Stimulated activated CD4-positive, alpha-beta T cell treated with anti-CD3 and anti-CD28 coated beads, Interleukin-4, amount 100 ng/mL, for 1 hour (primary cell): ENCODE results near the gene FAM120B.
"Not testable (repeated sequence)": the region's sequence is repeated elsewhere in the genome, so short reads cannot be mapped to it uniquely, and the experiment has no call there.

Experiments used
- DNase-seq: peaks from one replicate; pipeline ENCODE4 v3.0.0-alpha.2; 2020

The FAM120B gene

DNA sequence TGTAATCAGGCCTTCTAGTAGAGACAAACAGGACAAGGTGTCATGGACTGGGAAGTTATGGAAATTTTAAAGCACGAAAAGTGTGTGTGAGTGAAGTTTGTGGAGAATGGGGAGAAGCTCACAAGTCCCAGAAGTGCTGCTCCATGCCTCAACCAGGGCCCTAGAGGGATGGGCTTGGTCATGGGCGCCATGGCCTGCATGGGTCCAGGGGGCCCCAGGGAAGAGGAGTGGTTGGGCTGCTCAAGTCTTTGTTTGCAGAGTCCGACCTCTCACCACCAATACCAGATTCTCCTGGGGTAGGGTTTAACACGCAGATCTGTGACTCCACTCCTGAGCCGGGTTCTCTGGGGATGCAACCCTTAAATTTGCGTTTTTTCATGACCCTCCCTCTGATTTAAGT lies 88.4 kb downstream of the FAM120B start:
- no peak for DNase-seq

DNA sequence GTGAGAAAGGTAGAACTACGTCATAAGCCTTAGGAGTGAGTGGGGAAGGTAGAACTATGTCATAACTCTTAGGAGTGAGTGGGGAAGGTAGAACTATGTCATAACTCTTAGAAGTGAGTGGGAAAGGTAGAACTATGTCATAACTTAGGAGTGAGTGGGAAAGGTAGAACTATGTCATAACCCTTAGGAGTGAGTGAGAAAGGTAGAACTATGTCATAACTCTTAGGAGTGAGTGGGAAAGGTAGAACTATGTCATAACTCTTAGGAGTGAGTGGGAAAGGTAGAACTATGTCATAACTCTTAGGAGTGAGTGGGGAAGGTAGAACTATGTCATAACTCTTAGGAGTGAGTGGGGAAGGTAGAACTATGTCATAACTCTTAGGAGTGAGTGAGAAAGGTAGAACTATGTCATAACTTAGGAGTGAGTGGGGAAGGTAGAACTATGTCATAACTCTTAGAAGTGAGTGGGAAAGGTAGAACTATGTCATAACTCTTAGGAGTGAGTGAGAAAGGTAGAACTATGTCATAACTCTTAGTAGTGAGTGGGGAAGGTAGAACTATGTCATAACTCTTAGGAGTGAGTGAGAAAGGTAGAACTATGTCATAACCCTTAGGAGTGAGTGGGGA lies 92.3 kb downstream of the FAM120B start:
- DNase-seq, result not testable (repeated sequence)

DNA sequence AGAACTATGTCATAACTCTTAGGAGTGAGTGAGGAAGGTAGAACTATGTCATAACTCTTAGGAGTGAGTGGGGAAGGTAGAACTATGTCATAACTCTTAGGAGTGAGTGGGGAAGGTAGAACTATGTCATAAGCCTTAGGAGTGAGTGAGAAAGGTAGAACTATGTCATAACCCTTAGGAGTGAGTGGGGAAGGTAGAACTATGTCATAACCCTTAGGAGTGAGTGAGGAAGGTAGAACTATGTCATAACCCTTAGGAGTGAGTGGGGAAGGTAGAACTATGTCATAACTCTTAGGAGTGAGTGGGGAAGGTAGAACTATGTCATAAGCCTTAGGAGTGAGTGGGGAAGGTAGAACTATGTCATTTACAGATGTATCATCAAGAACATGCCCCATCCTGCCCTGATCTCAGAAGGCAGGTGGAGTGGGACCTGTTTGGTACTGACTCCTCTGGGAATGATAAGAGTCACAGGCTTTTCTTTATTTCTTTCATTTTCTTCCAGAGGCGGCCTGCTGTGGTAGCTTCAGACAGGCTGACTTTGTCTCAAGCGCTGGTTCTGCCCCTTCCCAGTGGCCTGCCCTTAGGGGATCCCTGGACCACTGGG lies 93.5 kb downstream of the FAM120B start:
- DNase-seq, result not testable (repeated sequence)

DNA sequence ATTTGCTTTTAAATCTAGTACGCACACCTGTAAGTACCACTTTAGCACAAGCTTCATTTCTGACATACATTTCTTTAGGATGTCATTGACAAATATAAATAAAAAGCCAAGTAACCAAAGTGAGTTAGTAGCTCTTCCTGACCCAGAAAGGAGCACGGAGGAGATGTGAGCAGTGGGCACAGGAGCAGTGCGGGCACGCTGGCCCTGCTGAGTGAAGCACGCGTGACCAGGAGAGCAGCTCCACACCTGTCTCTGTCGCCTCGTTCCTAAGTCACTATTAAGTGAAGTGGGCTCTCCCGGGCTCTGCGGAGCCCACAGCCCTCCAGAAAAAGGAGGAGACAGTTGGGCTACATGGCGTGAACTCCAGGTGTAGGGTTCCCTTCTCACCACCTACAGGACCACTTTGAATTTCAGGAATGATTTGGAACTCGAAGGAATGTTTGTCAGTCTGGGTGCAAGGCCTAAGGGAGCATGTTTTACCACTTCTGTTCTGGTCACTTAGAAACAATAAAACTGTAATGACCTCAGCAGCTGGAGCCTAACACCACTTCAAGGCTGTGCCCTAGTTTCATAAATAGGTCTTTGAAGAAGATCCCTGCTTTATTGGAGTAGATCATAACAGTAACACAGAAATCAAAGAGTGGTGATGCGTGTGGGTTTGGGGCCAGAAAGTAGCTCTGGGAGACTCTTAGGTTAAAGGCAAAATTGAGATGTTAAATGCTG lies 95.9 kb downstream of the FAM120B start:
- DNase-seq, result no peak

DNA sequence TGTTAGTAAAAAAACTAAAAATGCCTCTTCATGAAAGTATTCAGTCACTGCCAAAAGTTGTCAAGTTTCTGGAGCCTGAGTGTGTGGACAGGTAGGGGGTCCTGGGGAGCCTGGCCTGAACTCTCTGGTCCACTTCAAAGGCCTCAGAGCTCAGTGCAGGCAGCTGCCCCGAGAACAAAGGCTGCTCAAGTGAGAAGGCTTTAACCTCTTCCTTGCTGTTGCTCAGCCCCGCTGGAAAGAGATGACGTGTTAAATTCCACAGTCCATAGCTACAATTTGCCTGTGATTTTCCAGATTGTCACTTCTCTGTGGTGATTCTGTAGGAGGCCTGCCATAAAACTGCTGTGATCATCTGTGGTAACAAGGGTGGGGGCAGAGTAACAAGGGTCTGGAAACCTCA lies 96.9 kb downstream of the FAM120B start:
- no peak for DNase-seq

DNA sequence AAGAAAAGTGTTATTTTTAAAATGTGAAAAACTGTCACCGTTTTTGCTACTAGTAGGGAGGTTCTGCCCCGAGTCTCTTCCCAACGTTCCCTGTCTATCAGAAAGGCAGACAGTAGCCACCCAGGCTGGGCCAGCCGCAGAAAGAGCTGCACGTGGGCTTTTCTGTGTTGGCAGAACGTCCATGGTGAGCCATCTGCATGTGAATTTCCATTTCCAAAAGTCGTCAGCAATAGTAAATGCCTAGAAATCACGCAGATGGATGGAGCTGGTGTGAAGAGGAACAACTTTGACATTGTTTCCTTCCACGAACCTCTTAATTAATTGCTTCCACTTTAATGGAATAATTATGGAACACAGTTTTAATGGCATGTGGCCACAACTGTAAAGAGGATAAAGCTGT lies 97.5 kb downstream of the FAM120B start:
- DNase-seq, result no peak

DNA sequence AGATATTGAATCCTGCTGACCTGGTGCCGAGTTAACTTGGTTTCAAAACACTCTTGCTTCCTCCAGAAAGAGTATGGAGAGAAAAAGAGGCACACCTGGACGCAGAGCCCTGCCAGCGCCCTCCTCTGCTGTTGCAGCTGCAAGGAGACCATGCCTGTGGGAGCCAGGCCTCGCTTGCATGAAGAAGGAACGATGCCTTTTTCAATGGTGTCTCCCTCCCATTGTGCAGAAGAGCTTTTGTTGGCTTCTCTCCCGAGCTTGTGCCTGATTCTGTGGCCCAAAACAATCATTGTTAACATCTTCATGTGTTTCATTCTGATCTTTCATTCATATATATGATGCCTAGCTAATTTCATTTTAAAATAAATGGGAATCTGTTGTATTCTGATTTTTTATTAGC lies 98.1 kb downstream of the FAM120B start:
- no peak for DNase-seq

DNA sequence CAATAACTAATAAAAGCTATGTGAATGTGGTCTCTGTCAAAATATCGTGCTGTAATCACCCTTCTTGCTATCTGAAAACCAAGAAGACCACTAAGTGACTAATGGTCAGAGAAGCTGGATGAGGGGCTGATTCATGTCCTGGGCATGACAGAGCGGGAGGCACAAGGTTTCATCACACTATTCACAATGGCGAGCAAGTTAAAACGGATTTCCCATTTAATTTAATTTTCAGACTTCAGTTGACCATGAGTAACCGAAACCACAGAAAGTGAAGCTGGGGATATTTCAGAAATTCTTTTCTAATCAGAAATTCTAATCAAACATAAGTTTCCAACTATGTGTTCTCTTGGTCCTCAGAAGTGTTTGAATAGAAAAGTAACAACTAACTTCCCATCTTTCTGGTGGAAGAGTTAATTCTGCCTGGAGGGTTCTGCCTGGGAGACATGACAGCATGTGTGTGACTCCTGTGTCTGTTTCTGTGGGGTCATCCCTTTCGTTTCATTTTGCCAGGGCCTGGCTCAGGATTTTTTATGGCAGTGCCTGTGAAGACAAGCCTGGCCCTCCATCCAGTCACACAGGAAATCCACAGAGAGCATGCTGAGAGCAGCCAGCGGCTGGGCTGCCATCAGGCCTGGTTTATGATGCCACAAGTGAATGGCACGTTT lies 98.9 kb downstream of the FAM120B start:
- DNase-seq, result no peak

DNA sequence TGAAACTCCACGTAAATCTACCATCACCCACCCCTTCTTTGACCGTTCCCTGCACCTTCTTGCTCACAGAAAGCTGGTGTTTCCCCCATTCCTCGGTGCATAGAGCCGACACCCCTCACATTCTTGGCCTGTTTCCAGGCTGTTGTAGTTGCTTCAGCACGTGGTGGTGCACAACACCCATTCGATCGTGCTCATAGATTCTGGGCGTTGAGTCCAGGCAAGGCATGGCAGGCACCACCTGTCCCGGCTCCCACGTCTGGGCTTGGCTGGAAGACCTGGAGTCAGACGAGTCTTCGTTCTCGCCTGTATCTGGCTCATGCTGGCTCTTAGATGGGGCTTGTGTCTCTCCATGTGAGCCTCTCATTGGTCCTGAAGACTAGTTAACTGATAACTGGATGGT lies 100.6 kb downstream of the FAM120B start:
- no peak for DNase-seq

DNA sequence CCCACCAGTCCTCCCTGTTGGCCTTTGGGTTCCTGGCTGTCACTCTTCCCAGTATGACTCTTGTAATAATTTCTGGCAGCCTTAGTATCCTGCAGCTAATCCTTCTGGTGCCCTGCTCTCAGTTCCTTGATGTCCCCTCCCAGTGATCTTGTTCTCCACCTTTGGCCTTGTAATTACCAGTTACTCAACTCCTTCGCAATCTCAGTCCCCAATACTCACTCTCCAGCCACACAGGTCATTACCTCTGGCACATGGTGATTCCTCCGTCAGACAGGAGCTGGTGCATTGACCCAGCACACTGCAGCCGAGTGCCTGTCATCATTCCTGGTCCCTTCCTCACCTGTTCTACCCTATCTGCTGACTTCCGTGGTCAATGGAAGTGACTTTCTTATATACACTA lies 101.4 kb downstream of the FAM120B start:
- DNase-seq, result no peak

DNA sequence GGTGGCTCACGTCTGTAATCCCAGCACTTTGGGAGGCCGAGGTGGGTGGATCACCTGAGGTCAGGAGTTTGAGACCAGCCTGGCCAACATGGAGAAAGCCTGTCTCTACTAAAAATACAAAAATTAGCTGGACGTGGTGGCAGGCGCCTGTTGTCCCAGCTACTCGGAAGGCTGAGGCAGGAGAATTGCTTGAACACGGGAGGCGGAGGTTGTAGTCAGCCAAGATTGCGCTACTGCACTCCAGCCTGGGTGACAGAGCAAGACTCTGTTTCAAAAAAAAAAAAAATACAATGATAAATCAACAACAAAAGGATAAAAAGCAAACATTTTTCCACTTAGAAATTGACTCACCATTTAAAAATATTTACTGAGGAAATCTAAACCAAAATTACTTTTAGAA lies 103.2 kb downstream of the FAM120B start:
- DNase-seq, result not testable (repeated sequence)

DNA sequence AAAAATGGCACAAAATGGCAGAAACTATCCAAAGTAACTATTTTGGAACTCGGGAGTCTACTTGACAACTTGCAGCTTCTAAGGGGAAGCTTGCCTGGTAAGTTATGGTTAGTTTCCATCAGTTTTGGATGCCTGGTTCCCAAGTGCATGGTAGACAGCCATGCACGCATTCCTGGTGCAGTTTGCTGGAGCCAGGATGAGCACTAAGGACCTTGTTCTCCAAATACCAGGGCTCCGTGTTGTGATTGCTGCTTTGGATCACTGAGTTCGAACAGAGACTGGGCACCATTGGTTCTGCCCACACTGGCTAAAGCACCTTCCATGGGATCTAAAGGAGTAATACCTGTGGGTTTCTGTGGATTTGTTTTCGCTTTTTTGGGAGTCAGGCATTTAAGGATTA lies 103.7 kb downstream of the FAM120B start:
- DNase-seq, result no peak

DNA sequence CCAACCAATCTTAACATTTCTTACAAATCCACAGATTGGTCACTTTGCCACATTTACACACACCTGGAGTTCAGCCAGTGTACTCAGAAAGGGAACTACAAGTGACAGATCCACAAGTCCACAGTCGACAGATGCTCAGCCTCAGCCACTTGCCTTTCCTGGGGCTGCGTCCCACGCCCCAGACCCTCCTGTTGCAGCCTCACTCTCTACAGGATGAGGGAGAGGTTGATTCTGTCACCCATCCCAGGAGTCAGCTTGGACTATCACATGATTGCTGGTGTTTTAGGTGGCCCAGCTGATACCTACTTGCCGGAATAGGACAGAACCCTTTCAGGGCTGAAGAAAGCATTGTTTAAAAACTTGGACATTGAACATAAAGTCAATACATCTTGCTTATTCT lies 108.8 kb downstream of the FAM120B start:
- no peak for DNase-seq

DNA sequence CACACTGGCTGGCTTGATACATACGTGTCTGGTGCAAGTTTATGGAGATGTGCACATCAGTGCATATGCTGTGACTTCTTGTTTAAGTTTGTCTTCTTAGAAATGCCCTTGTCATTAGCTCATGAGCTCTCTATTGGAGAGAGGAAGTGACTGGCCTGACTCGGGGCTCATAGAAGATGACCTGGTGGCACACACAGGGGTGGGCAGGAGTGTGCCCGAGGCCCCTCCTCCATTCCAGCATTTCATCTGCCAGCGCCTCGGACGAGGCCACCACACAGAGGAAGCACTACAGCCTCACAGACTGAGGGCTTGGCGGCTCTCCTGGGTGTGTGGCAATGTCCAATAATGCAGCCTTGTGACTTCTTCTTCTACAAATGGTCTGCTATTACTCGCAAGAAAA lies 109.7 kb downstream of the FAM120B start:
- DNase-seq, result no peak

DNA sequence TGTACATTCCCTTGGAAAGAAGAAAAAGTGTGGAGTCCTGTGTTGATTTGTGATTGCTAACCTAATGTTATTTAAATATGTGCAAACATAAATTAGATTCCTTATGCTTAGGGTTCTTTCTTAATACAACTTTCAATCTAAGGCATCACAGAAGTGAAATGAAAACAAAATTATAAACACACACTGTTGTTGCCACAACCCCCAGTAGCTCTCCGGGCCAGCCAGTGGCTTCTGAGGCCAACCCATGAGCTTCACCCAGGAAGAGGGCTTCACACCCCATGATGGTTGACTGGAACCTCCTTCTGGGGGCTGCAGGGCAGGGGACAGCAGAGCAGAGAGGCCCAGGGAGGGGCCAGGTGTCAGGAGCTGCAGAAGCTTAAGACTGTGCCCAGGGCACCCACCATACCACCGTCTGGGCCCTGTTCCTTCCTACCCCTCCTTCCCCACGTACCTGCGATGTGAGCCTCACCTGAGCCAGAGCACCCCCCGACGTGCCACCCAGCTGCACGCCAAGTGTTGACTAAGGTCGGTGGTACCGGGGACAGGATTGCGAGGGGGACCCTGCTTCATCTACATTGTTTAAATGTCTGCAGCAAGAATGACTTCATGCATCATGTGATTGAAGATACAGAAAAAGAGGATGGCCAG lies 110.5 kb downstream of the FAM120B start:
- DNase-seq, result no peak

DNA sequence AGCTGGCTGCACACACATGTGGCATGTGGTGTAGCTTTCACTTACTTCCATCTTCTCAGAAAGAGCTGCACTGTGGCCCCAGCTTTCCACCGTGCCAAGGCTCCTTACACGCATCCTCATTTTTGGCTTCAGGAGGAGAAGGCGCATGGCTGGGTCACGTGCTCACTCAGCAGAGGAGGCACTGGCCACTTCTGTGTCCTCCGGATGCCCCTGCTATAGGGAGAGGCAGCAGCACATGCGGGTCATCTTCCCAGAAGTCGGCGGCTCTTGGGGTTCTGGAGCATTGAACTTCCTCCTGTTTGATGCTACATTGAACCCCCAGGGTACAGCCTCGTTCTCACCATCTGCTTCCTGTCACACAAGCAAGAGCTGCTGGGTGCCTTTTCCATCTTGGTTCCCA lies 111.3 kb downstream of the FAM120B start:
- no peak for DNase-seq

DNA sequence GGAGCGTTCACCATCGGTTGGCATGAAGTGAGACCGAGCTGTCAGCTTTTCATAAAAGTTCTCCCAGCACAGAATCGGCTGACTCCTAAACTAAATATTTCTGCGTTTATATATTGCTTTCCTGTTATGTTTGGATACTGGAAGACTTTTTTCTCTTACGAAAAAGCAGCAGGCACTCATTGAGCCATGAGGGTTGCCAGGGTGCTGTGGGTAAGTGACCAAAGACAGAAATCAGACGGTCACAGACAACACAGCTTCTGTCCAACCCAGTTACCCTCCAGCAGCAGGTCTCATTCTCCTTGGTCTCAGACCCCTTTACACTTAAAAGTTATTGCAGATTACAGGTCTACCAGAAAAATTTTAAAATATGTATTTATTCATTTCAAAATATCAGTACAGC lies 113.7 kb downstream of the FAM120B start:
- DNase-seq, result no peak

DNA sequence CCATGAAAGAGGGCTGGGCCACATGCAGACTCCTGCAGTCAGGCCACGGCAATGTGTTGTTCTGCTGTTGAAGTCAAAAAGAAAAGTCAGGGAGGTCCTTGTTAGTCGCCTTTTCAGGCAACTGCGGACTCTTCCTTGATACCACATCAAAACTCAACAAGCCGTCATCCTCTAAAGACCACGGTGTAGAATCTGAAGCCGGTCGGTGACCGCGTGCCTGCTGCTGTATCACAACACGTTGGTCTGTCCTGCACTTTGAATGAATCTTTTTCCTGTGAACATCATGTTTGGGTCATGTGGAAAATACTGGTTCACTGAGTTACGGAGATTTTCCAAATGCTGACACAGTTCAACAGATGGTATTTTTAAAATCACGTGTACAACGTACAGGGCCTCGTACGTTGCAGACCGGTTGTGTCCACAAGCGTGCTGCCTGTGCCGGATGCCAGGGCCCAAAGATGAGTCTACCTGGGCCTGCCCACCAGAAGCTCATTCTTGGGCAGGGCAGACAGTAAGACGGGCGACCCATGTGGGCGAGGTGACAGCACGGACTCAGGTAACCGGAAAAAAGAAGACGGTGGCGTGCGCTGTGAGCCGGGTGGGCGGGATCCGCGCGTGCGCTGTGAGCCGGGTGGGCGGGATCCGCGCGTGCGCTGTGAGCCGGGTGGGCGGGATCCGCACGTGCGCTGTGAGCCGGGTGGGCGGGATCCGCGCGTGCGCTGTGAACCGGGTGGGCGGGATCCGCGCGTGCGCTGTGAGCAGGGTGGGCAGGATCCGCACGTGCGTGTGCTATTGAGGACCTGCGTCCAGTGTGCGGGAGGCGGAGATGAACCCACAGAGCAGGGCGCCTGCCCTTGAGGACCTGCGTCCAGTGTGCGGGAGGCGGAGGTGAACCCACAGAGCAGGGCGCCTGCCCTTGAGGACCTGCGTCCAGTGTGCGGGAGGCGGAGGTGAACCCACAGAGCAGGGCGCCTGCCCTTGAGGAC lies 114.5 kb downstream of the FAM120B start:
- DNase-seq, result no peak

DNA sequence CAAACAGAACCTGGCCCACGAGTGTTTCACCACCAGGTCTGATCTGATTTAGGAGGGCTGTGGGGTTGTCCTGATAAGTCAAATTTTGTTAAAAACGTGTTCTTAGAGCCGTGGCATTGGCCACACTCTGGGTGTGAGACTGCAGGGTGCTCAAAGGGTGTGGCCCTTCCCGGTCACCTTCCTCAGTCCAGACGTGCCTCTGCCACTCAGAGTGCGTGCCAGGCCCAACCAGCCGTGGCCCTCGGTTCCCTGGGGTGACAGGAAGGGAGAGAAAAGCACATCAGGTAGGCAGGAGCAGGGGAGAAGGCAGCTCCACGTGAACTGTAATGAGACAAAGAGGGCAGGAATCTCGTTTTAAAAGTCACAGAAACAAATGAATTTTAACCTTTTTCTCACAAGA lies 115.4 kb downstream of the FAM120B start:
- DNase-seq, result no peak

DNA sequence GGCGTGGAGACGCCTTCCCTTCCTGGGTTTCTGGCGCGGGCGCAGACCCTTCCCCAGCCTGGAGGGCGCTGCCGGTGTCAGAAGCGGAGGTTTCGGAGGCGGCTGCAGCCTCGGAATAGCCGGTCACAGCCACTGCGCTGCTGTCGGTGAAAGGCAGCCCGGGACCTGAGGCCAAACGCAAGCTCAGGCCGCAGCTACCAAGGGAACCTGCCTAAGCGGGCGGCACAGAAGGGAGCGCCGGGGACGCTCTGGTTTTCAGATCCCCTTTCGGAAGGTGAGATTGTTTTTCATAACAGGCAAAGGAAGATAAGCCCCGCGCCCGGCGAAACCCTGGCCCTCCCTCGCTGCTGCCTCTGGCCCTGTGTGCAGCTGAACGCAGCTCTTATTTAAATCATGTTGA lies 116.5 kb downstream of the FAM120B start:
- no peak for DNase-seq

DNA sequence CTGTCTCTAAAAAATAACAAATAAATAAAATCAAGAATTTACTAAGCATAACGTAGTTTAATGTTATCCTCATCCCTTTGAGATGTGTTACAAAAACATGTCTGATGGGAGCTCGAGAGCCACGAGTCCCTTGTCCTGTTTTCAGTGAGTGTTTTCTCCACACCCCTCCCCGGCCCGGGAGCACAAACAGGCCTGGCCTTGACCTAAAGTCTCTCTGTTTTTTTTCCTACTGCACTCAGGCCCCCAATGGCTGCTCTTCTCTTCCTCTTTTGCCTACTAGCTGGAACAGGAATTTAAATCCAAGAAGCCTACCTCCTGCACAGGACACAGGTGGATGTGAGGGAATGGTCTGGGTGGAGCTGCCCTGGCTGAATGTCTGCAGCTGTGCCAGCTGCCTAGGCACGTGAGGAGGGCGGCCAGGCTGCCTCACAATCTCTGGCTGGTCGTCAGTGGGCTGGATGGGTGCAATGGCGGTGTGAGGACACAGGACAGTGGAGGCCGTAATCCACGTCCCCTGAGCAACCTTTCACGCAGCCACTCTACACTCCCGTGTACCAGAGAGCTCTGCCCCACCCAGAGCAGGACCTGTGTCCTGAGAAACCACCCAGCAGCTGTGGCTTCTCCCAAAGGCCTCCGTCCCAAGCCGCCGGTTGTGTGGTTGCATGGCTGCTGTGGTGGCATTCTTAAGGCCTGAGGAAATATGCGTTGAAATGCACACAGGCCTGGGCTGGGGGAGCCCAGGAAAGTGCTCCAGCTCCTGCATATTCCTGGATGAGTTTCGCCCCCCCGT lies 117.5 kb downstream of the FAM120B start:
- DNase-seq, result no peak
